ENCODE measurements around the gene ACTL7B.

GRCh38 chr9:108863891-108864290 is 8.1 kb upstream of the ACTL7B start:
- TF ChIP-seq USF2 (IDR thresholded peaks at IDR 0.05; ENCODE audit: borderline replicate concordance, low read depth, low read length) = no peak
- no peak for TF ChIP-seq RFX5 (IDR thresholded peaks at IDR 0.05; ENCODE audit: low read length)
- TF ChIP-seq FOSL2 (IDR thresholded peaks at IDR 0.05; ENCODE audit: borderline replicate concordance, low read depth) = no peak
- TF ChIP-seq CTCF (IDR thresholded peaks at IDR 0.05) = no peak
- no peak for TF ChIP-seq REST (IDR thresholded peaks at IDR 0.05; ENCODE audit: low read depth, low read length)
- no peak for TF ChIP-seq TAF1 (IDR thresholded peaks at IDR 0.05; ENCODE audit: borderline replicate concordance, low read depth, low read length)
- no peak for TF ChIP-seq RAD21 (IDR thresholded peaks at IDR 0.05; ENCODE audit: low read length)
- TF ChIP-seq CHD2 (IDR thresholded peaks at IDR 0.05; ENCODE audit: low read length, partially characterized antibody) = no peak
- TF ChIP-seq YY1 (IDR thresholded peaks at IDR 0.05; ENCODE audit: low read depth) = no peak
- TF ChIP-seq TEAD4 (IDR thresholded peaks at IDR 0.05; ENCODE audit: borderline replicate concordance, insufficient read depth) = no peak
- no peak for TF ChIP-seq NFIC (IDR thresholded peaks at IDR 0.05; ENCODE audit: borderline replicate concordance)
